HG03558 (cell line): ENCODE results near the gene OTUB1.

Source experiments
- ATAC-seq: cut with Tn5 transposase; IDR thresholded peaks from one replicate; pipeline ENCODE4 v1.9.1; 2021; ENCODE audit warnings: moderate number of reproducible peaks; ENCODE audit not compliant: unreplicated experiment; ENCODE audit errors: extremely low read depth

Gene OTUB1

GRCh38 chr11:64020976-64021756 lies 34.9 kb downstream of the OTUB1 start:
- ATAC-seq: no peak

GRCh38 chr11:64021757-64022093 lies 35.5 kb downstream of the OTUB1 start:
- no peak for ATAC-seq

GRCh38 chr11:64022125-64022784 lies 36.0 kb downstream of the OTUB1 start:
- no peak for ATAC-seq

GRCh38 chr11:64023712-64024710 lies 37.8 kb downstream of the OTUB1 start:
- no peak for ATAC-seq

GRCh38 chr11:64025205-64025604 lies 39.0 kb downstream of the OTUB1 start:
- no peak for ATAC-seq

GRCh38 chr11:64026575-64027205 lies 40.5 kb downstream of the OTUB1 start:
- ATAC-seq: no peak

- ATAC-seq: no peak
These were observed 41.6 kb downstream of the OTUB1 start for GRCh38 chr11:64027651-64028397.

- ATAC-seq: no peak
These were observed 42.3 kb downstream of the OTUB1 start for GRCh38 chr11:64028398-64029115.

- ATAC-seq: no peak
These were observed 43.5 kb downstream of the OTUB1 start for GRCh38 chr11:64029773-64030172.

- ATAC-seq: no peak
These were observed 44.8 kb downstream of the OTUB1 start for GRCh38 chr11:64031001-64031400.

GRCh38 chr11:64032050-64032449 lies 45.8 kb downstream of the OTUB1 start:
- no peak for ATAC-seq

GRCh38 chr11:64034411-64034811 lies 48.2 kb downstream of the OTUB1 start:
- ATAC-seq: no peak

GRCh38 chr11:64035081-64035524 lies 48.9 kb downstream of the OTUB1 start:
- no peak for ATAC-seq

GRCh38 chr11:64035576-64035975 lies 49.3 kb downstream of the OTUB1 start, which contains the start of gene FLRT1:
TSS of gene FLRT1 (plus strand) at chr11:64035931. CDS start at chr11:64116268, 80,337 bp downstream.
- no peak for ATAC-seq

- ATAC-seq: no peak
These were observed 50.1 kb downstream of the OTUB1 start for GRCh38 chr11:64036087-64037026.

- no peak for ATAC-seq
These were observed 50.9 kb downstream of the OTUB1 start for GRCh38 chr11:64037027-64037634.

- no peak for ATAC-seq
These were observed 52.3 kb downstream of the OTUB1 start for GRCh38 chr11:64038500-64038899.
